Measurements from ENCODE around the gene ATP12A.

Gene ATP12A

DNA sequence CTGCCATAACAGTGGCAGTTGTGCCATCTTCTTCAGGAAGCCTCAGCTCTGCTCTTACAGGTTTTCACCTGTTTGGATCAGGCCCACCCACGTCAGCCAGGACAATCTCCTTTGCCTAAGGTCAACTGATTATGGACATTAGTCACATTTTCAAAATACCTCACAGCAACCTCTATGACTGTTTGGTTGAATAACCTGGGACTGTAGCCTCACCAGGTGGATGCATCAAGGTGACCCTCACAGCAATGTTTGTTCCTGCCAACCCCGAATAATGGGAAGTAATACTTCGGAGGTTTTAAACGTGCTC is 17.2 kb upstream of the ATP12A start:
- H3K4me3 ChIP-seq (ENCODE audit: low read length in 2 of 2): no peak overlapping the region
- H3K9me3 ChIP-seq (ENCODE audit: control insufficient read depth in 2 of 2, low read length in 2 of 2): no peaks in the 10 kb centered on the region
- no peak overlapping the region for H3K27ac ChIP-seq (ENCODE audit: low read length)
- H3K9ac ChIP-seq (ENCODE audit: low read length in 2 of 2): no peak overlapping the region
- H3K36me3 ChIP-seq (ENCODE audit: control insufficient read depth in 2 of 2, insufficient read depth in 2 of 2, low read length in 2 of 2): no peaks in the 10 kb centered on the region
- H3K4me1 ChIP-seq (ENCODE audit: control insufficient read depth, insufficient read depth, low read length): no peaks in the 10 kb centered on the region
- no peaks in the 10 kb centered on the region for H3K27me3 ChIP-seq (ENCODE audit: control insufficient read depth in 1 of 2, insufficient read depth in 2 of 2, low read length in 2 of 2)

DNA sequence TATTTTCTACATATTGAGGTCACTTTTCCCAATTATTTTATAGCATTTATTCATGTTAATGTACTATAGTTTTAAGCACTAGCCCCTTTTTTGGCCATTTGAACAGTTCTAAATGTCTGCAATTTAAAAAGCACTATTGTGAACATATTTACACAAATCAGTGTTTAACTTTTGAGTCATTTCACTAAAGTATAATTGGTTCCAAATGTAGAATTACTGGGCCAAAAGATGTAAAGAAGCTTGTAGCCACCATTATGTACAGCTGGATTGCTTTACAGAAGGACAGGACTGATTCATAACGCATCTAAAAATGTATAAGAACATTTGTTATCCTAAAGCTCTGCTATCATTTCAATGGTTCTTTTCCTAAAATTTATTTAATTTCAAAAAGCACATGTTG is 16.6 kb upstream of the ATP12A start:
- H3K9ac ChIP-seq (ENCODE audit: low read length in 2 of 2): no peak overlapping the region
- H3K9me3 ChIP-seq (ENCODE audit: control insufficient read depth in 2 of 2, low read length in 2 of 2): no peaks in the 10 kb centered on the region
- H3K4me3 ChIP-seq (ENCODE audit: low read length in 2 of 2): no peak overlapping the region
- no peak overlapping the region for H3K27ac ChIP-seq (ENCODE audit: low read length)
- no peaks in the 10 kb centered on the region for H3K27me3 ChIP-seq (ENCODE audit: control insufficient read depth in 1 of 2, insufficient read depth in 2 of 2, low read length in 2 of 2)
- H3K4me1 ChIP-seq (ENCODE audit: control insufficient read depth, insufficient read depth, low read length): no peaks in the 10 kb centered on the region
- no peaks in the 10 kb centered on the region for H3K36me3 ChIP-seq (ENCODE audit: control insufficient read depth in 2 of 2, insufficient read depth in 2 of 2, low read length in 2 of 2)

DNA sequence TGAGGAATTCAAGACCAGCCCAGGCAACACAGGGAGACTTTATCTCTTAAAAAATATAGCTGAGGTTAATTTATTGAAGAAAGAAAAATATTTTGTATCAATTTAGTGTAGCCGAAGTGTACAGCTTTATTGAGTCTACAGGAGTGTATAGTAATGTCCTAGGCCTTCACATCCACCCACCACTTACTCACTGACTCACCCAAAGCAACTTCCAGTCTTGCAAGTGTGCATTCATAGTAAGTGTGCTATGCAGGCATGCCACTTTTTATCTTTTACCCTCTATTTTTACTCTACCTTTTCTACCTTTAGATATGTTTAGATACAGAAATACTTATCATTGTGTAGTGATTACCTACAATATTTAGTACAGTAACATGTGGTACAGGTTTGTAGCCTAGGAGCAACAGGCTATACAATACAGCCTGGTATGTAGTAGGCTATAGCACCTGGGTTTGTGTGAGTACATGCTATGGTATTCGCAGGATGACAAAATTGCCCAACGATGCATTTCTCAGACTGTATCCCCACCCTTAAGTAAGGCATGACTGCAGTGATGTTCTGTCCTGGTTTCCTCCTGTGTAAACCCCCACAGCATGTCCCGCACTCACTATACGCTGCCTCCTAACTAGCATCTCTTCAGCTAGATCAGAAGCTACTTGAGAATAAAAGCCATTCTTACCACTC is 15.3 kb upstream of the ATP12A start:
- Histone ChIP-seq H3K4me3 (ENCODE audit: low read length in 2 of 2) (no peak overlapping the region), H3K9ac (ENCODE audit: low read length in 2 of 2) (no peak overlapping the region), H3K4me1 (ENCODE audit: control insufficient read depth, insufficient read depth, low read length) (no peaks in the 10 kb centered on the region), H3K9me3 (ENCODE audit: control insufficient read depth in 2 of 2, low read length in 2 of 2) (no peaks in the 10 kb centered on the region), H3K36me3 (ENCODE audit: control insufficient read depth in 2 of 2, insufficient read depth in 2 of 2, low read length in 2 of 2) (no peaks in the 10 kb centered on the region), H3K27ac (ENCODE audit: low read length) (no peak overlapping the region), H3K27me3 (ENCODE audit: control insufficient read depth in 1 of 2, insufficient read depth in 2 of 2, low read length in 2 of 2) (no peaks in the 10 kb centered on the region)

DNA sequence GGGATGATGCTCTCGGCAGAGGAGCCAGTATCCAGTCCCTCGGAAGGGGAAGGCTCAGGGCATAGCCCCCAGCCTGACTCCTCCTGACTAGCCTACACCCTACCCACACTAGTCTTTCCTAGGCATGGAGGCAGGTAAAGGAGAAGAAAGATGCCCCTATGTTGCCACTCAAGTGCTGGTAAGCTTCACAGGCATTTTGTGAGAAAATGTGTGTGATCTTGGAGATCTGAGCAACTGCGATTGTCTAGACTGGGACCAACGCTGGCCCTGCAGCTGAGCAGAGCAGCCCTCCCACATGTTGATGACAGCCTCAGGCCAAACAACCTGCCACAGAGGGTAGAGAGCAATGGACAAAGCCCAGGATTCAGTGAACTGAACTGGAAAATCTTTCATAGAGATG is 11.7 kb upstream of the ATP12A start:
- no peak overlapping the region for H3K27ac ChIP-seq (ENCODE audit: low read length)
- H3K9ac ChIP-seq (ENCODE audit: low read length in 2 of 2): no peak overlapping the region
- H3K4me3 ChIP-seq (ENCODE audit: low read length in 2 of 2): no peak overlapping the region
- H3K9me3 ChIP-seq (ENCODE audit: control insufficient read depth in 2 of 2, low read length in 2 of 2): no peaks in the 10 kb centered on the region
- H3K27me3 ChIP-seq (ENCODE audit: control insufficient read depth in 1 of 2, insufficient read depth in 2 of 2, low read length in 2 of 2): peaks cover 0 to 2% of the 10 kb centered on the region in 2 donors
- peaks cover 9% of the 10 kb centered on the region for H3K4me1 ChIP-seq (ENCODE audit: control insufficient read depth, insufficient read depth, low read length)
- no peaks in the 10 kb centered on the region for H3K36me3 ChIP-seq (ENCODE audit: control insufficient read depth in 2 of 2, insufficient read depth in 2 of 2, low read length in 2 of 2)

DNA sequence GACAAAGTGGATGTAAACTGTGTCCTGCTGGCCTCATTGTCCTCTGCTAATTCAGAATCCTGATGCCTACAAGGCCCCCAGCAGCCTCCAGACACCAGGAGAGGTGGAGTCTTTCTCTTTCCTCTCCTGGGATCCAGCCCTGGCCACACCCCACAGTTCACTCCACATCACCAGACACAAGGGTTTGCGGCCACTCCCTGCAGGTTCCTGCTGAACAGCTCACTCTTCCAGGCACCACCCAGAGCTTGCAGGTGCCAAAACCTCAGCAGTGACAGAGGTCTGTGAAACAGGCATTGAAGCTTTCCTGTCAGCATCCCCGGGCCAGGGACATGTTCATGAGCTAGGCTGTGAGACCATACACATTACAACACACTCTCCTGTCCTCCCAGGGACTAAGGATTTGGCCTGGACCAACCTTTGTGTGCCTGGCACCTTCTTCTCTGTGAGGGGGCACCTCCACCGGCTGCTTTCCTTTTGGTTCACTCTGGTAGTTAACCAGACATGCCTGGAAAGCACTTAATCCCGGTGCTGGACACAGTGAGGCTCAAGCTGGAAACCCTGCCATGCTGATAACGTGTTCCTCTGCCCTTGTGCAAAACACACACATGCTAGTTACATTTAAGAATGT is 11.1 kb upstream of the ATP12A start:
- Histone ChIP-seq H3K9ac (ENCODE audit: low read length in 2 of 2) (no peak overlapping the region), H3K27ac (ENCODE audit: low read length) (no peak overlapping the region)

DNA sequence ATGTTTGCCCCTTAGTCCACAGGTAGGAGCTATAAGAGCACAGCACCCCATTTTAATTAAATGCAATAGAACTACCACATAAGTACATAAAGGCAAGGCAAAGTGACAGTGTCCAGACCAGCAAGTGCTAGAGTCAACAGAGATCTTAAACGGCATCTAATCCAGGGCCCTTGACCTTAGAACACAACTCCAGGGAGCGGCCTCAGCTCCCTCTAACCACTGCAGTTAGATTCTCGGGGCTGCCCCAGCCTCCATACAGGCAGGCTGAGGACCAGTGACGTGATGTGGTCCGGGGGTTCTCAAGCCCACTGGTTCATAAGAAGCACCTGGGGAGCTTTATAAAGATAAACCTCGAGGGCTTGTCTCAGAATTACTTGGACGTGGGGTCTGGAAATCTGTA is 10.0 kb upstream of the ATP12A start:
- Histone ChIP-seq H3K9me3 (ENCODE audit: control insufficient read depth in 2 of 2, low read length in 2 of 2) (no peaks in the 10 kb centered on the region), H3K27me3 (ENCODE audit: control insufficient read depth in 1 of 2, insufficient read depth in 2 of 2, low read length in 2 of 2) (peaks cover 0 to 2% of the 10 kb centered on the region in 2 donors), H3K9ac (ENCODE audit: low read length in 2 of 2) (no peak overlapping the region), H3K4me3 (ENCODE audit: low read length in 2 of 2) (no peak overlapping the region), H3K4me1 (ENCODE audit: control insufficient read depth, insufficient read depth, low read length) (peaks cover 9% of the 10 kb centered on the region), H3K27ac (ENCODE audit: low read length) (no peak overlapping the region), H3K36me3 (ENCODE audit: control insufficient read depth in 2 of 2, insufficient read depth in 2 of 2, low read length in 2 of 2) (no peaks in the 10 kb centered on the region)

More for the DNA sequence above, 11.1 kb upstream of the ATP12A start:
- Histone ChIP-seq H3K36me3 (ENCODE audit: control insufficient read depth in 2 of 2, insufficient read depth in 2 of 2, low read length in 2 of 2) (no peaks in the 10 kb centered on the region), H3K4me3 (ENCODE audit: low read length in 2 of 2) (no peak overlapping the region), H3K27me3 (ENCODE audit: control insufficient read depth in 1 of 2, insufficient read depth in 2 of 2, low read length in 2 of 2) (peaks cover 0 to 2% of the 10 kb centered on the region in 2 donors), H3K4me1 (ENCODE audit: control insufficient read depth, insufficient read depth, low read length) (peaks cover 9% of the 10 kb centered on the region), H3K9me3 (ENCODE audit: control insufficient read depth in 2 of 2, low read length in 2 of 2) (no peaks in the 10 kb centered on the region)

DNA sequence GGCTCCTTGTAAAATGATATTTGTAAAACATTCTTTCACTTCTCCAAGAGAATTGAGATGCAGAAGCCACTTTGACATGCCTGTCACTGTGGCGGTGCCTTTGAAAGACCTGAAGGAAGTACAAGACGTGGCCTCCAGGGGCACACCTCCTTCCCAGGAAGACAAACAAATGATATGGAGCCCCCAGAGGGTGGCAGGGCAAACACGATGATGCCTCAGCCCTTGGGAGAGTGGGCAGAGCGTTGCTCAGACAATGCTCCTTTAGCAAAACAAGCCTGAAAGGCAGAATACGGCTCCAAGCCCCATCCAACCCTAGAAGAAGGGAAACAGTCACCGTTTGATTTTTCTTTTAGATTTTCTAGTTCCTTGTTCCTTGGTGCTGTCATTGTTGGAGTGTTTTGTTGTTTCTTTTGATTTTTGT is 9.2 kb upstream of the ATP12A start:
- Histone ChIP-seq H3K27ac (ENCODE audit: low read length) (no peak overlapping the region), H3K4me3 (ENCODE audit: low read length in 2 of 2) (peak overlapping the region in 1 of 2 donors; percentile 40)

DNA sequence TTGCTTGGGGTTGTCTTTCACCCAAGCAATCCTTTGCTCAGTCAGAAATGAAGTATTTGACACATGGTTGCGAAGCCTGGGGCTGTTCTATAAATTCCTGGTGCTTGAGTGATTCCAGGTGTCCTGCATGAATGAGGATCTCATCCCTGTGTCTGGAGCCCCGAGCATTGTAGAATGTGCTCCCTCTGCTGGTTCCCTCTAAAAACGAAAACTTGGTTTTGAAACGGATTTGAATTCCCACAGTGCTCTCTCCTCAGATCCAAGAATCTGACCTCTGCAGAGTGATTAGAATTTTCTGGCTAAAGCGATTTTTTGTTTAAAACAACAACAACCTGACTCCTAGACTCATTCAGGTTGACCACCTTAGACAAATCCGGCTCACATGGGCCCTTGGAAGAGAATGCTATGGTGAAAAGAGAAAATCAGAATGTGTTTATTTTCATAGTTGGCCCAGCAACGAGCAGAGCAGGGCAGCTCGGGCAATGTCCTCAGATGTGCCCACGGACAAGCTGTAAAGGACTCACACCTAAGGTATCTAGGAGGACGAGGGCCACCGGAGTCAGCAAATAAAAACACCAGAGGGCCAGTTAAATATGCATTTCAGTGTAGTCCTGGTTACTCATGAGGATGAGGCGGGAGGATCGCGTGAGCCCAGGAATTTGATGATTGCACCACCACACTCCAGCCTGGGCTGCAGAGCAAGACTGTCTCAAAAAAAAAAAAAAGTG is 8.7 kb upstream of the ATP12A start:
- peaks cover 0 to 2% of the 10 kb centered on the region in 2 donors for H3K27me3 ChIP-seq (ENCODE audit: control insufficient read depth in 1 of 2, insufficient read depth in 2 of 2, low read length in 2 of 2)
- H3K4me1 ChIP-seq (ENCODE audit: control insufficient read depth, insufficient read depth, low read length): peaks cover 9% of the 10 kb centered on the region
- no peaks in the 10 kb centered on the region for H3K36me3 ChIP-seq (ENCODE audit: control insufficient read depth in 2 of 2, insufficient read depth in 2 of 2, low read length in 2 of 2)
- H3K9ac ChIP-seq (ENCODE audit: low read length in 2 of 2): peak overlapping the region; percentile 12 to 29
- H3K4me3 ChIP-seq (ENCODE audit: low read length in 2 of 2): peak overlapping the region in 1 of 2 donors; percentile 66
- no peak overlapping the region for H3K27ac ChIP-seq (ENCODE audit: low read length)
- H3K9me3 ChIP-seq (ENCODE audit: control insufficient read depth in 2 of 2, low read length in 2 of 2): no peaks in the 10 kb centered on the region

More for the DNA sequence above, 9.2 kb upstream of the ATP12A start:
- Histone ChIP-seq H3K9me3 (ENCODE audit: control insufficient read depth in 2 of 2, low read length in 2 of 2) (no peaks in the 10 kb centered on the region), H3K4me1 (ENCODE audit: control insufficient read depth, insufficient read depth, low read length) (peaks cover 9% of the 10 kb centered on the region), H3K36me3 (ENCODE audit: control insufficient read depth in 2 of 2, insufficient read depth in 2 of 2, low read length in 2 of 2) (no peaks in the 10 kb centered on the region), H3K9ac (ENCODE audit: low read length in 2 of 2) (no peak overlapping the region), H3K27me3 (ENCODE audit: control insufficient read depth in 1 of 2, insufficient read depth in 2 of 2, low read length in 2 of 2) (peaks cover 0 to 2% of the 10 kb centered on the region in 2 donors)

DNA sequence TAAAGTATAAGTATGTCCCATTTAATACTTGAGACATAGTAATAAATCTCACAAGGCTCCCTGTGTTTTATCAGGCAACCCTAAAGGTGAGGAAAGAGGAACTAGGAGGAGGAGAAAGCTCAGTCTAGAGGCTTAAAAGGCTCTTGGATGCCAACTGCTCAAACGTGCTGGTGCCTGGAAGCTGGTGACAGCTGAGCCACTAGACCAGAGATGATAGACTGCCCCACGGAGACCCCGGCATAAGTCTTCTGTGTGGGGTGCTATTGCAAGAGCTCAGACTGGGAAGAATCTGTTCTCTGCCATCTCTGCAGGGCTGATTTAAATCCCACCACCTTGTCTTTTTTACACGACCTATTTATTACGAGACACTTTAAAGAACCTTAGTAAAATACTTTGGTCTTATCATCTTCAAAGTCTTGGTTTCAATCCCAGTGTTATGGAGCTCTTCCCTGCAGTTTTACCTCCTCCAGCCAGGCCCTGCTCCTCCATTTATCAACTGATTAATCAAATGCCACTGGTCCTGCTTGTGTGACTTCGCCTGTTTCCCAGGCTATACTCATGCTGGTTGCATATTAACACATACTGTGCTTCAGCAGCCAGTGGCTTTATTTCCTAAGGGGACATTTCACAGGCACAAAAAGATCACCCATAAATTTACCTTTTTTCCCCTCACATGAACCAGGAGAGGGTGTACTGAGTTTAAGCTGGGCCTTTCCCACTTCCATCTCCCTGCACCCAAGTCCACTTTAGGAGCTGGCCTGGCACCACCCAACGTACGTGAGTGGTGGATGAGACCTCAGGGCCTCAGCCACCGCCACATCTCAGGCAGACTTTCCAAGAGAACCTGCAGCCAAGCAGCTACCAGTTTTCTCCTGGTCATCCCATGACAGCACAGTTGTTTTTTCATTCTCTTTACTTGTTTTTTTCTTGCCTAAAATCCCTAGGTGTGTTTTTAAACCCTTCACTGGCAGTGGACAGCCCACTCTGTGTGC is 7.8 kb upstream of the ATP12A start:
- peak overlapping the region in 1 of 2 donors; percentile 66 for H3K4me3 ChIP-seq (ENCODE audit: low read length in 2 of 2)
- no peaks in the 10 kb centered on the region for H3K36me3 ChIP-seq (ENCODE audit: control insufficient read depth in 2 of 2, insufficient read depth in 2 of 2, low read length in 2 of 2)
- no peak overlapping the region for H3K9ac ChIP-seq (ENCODE audit: low read length in 2 of 2)
- no peak overlapping the region for H3K27ac ChIP-seq (ENCODE audit: low read length)
- H3K27me3 ChIP-seq (ENCODE audit: control insufficient read depth in 1 of 2, insufficient read depth in 2 of 2, low read length in 2 of 2): peaks cover 0 to 8% of the 10 kb centered on the region in 2 donors
- H3K9me3 ChIP-seq (ENCODE audit: control insufficient read depth in 2 of 2, low read length in 2 of 2): no peaks in the 10 kb centered on the region
- H3K4me1 ChIP-seq (ENCODE audit: control insufficient read depth, insufficient read depth, low read length): peaks cover 9% of the 10 kb centered on the region

DNA sequence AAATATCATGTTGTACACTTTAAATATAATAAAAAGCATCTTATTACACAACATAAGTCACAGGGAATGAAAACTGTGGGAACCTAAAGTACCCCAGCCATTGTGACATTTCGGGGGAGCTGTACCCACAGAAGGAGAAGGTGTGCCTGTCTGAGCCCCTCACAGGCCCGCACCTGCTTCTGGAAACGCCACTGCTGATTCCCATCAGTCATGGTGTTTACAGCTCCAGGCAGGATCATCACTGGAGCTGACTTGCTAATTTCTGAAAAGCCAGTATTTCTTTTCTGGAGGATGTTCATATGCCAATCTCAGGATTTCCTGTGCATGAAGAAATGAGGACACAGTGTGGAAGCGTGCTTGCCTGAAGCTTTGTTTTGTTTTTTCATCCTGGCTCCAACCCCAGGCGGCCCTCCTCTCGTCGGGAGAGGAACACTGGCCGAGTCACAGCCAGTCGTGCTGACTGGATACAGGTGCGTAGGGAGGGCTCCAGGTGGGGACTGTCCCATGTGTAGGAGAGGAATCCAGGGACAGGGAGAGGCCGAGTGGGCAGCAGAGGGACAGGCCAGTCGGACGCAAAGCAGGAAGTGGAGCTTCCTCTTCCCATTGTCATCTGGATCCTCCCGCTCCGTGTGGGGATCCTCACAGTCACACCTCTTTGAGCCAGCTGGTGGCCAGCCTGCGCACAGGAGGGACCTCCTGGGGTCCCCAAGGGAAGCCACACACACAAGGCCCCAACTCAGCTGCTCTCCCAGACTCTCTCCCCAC is 4.2 kb upstream of the ATP12A start:
- no peaks in the 10 kb centered on the region for H3K9me3 ChIP-seq (ENCODE audit: control insufficient read depth in 2 of 2, low read length in 2 of 2)
- H3K27me3 ChIP-seq (ENCODE audit: control insufficient read depth in 1 of 2, insufficient read depth in 2 of 2, low read length in 2 of 2): peaks cover 16% of the 10 kb centered on the region in 2 donors
- no peaks in the 10 kb centered on the region for H3K36me3 ChIP-seq (ENCODE audit: control insufficient read depth in 2 of 2, insufficient read depth in 2 of 2, low read length in 2 of 2)
- H3K27ac ChIP-seq (ENCODE audit: low read length): no peak overlapping the region
- H3K4me1 ChIP-seq (ENCODE audit: control insufficient read depth, insufficient read depth, low read length): peaks cover 15% of the 10 kb centered on the region
- no peak overlapping the region for H3K9ac ChIP-seq (ENCODE audit: low read length in 2 of 2)
- no peak overlapping the region for H3K4me3 ChIP-seq (ENCODE audit: low read length in 2 of 2)

Data from stomach smooth muscle (tissue), 2 donors.